D341Med (cell line): ENCODE measurements around the gene GFRA4.

Experiments used
- DNase-seq: peaks from one replicate; pipeline ENCODE4 v3.0.0; 2012; ENCODE audit warnings: low spot score

GFRA4 gene

GRCh38 chr20:3694864-3695263, 31.7 kb upstream of the GFRA4 start:
- no peak for DNase-seq

DNA sequence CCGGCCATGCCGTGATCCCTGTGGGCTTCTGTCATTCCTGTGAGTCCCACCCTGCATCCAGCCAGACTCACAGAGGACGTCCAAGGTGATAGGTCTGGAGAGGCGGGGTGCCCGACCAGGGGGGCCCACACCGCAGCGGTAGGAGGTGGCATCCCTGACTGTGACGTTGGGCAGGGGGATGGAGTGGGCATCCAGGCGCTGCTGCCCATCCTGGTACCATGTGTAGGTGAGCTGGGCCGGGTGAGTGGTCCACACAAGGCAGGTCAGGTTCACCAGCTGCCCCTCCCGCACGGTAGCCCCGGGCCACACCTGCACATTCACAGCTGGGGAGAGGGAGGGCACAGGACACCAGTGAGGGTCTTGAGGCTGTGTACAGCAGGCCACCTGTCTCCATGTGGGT, 30.2 kb upstream of the GFRA4 start:
- no peak for DNase-seq

- DNase-seq = no peak
These were observed 29.6 kb upstream of the GFRA4 start for GRCh38 chr20:3692706-3693294.

GRCh38 chr20:3691897-3692296, 28.7 kb upstream of the GFRA4 start:
- no peak for DNase-seq

- no peak for DNase-seq
These were observed 28.1 kb upstream of the GFRA4 start for GRCh38 chr20:3691306-3691705.

GRCh38 chr20:3690413-3690812, 27.2 kb upstream of the GFRA4 start:
- DNase-seq = no peak

- no peak for DNase-seq
These were observed 26.8 kb upstream of the GFRA4 start for GRCh38 chr20:3689978-3690377.

DNA sequence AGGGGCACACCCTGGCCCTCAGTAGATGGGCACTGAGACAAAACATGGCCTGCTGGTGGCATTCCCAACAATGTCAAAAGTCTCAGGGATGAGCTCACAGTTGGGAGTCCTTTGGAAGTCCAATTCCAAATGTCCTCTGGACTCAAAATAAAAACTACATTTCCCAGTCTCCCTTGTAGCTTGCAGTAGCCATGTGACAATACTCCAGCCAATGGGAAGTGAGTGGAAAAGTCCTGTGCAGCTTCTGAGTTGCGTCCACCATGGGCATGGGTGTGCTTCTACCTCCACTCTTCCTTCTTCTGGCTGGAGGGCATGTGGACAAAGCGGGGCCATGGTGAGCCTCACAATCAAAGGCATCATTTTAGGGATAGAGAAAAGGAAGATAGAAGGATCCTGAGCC, 24.5 kb upstream of the GFRA4 start:
- no peak for DNase-seq

GRCh38 chr20:3686867-3687321, 23.7 kb upstream of the GFRA4 start:
- no peak for DNase-seq

DNA sequence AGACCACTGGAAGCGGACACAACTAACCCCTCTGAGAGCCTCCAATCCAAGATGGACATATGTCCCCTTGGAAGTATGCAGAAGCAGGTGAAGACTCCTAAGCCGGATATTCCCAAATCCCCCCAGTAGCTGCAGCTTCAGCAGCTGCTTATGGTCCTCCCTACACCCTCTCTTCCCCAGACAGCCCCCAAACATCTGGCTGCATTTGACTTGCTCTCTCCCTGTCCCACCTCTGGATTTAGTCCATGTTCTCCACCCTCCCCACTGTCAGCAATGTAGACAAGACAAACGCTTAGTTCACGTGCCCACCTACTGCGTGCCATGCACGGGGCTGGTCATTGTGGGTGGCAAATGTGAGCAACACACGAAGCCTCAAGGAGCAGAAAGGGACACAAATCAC, 23.2 kb upstream of the GFRA4 start:
- DNase-seq = no peak

- no peak for DNase-seq
These were observed 22.1 kb upstream of the GFRA4 start for GRCh38 chr20:3685341-3685740.

GRCh38 chr20:3681931-3682781, 19.0 kb upstream of the GFRA4 start, which contains the start of gene ADAM33:
Gene ADAM33 (minus strand): TSS chr20:3682010. CDS start chr20:3682004, 6 bp downstream.
- no peak for DNase-seq

GRCh38 chr20:3681352-3681930, 18.2 kb upstream of the GFRA4 start:
- no peak for DNase-seq

DNA sequence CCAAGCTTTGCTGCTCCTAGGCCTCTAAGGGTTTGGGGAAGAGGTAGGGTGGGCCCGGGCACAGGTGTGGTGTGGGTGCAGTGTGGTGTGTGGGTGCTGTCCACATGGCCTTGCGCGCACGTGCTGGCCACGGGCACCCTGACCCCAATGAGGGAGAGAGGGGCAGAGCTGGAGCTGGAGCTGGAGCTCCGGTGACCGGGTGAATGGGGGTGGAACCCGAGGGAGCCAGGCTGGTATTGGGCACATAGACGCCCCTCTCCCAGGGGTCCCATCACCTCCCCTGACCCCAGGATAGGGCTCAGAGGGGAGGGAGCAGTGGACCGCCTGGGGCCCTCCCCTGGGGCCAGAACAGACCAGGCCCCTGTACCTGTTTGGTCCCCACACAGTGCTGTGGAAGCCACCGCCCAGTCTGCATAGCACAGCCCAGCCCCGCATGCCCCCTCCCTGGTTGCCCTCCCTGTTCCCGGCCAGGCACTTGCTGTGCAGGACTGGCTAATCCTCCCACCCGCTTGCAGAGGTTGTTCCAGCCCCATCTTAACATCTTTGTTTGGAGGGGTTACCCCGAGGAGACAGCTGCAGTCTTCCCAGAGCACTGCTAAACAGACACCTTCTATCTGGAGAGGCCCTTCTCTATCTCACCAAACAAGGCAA, 17.6 kb upstream of the GFRA4 start:
- DNase-seq = no peak

DNA sequence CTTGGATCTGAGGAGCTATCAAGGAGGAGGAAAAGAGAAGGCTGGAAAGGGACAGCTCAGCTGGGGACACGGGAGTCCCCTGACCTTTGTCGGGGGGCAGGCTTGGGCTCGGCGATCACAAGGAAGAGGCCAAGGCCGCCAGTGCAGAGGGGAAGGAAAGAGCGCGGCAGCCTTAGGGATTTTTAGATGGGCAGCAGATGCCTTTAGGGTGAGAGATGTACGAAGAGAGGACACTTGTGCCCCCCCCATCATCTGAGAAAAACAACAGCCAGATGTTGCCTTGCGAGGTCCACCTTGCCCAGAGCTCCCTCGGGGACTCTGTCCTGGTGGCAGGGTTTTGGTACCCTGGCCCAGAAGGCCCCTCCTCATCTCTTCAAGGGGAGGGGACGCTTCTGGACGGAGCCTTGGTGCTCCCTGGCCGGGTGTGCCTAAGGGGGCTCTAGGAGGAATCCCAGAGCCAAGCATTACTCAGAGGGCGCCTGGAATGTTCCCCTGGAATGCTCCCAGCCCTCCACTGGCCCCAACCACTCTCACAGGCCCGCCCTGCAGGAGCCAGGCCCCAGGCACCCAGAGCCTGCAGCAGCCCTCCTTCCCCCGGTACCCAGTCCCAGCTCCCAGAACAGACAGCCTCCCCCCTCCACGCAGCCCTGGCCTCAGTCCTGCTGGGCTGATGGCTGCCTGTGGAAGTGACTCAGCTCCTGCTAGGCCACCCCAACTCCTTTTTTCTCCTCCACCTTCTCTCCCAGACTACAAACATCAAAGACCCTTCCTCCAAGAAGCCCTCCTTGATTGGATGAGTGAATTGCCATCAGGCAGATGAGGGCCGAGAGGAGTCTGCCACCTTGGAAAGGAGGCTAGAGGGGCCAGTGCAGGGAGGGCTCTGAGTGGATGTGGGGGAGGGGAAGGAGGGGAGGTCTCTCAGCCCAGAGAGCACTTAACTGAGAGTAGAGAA, 16.8 kb upstream of the GFRA4 start:
- no peak for DNase-seq

DNA sequence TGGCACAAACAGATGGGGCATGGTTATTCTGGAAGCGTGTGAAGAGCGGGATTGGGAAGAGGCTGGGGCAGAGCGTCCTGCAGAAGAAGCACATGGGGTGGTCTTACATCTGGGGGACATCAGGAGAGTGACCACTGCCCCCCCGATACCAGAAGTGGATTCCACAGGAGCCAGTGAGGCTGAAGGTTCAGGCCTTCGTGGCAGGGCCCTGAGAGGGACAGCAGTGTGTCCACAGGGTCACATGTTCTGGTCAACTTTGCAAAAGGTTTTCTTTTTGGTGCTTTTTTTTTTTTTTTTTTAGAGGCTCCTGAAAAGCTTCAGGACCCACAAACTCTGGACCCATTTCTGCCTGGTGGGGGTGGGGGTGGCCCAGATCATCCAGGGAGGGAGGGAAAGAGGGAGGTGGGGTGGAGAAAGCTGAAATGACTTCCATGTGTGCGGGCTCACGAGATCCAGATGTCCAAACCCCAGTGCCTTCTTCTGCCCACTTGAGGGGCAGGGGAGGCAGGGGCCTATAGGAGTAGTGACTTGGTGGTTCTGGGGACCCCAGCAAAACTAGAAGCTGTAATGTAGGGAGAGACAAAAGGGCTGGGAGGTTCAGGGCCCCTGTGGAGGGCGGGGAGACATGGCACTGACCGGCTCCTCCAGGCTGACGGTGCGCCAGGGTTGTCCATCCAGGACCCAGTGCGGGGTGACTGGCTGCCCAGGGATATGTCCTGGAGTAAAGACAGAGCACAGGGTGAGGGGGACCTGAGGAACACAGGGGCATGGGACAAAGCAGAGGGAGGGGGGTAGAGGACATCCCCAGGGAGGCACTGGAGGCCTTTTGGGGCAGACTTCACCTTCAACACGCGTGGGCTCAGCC, 15.9 kb upstream of the GFRA4 start:
- no peak for DNase-seq

- no peak for DNase-seq
These were observed 15.0 kb upstream of the GFRA4 start for GRCh38 chr20:3678198-3678597.

DNA sequence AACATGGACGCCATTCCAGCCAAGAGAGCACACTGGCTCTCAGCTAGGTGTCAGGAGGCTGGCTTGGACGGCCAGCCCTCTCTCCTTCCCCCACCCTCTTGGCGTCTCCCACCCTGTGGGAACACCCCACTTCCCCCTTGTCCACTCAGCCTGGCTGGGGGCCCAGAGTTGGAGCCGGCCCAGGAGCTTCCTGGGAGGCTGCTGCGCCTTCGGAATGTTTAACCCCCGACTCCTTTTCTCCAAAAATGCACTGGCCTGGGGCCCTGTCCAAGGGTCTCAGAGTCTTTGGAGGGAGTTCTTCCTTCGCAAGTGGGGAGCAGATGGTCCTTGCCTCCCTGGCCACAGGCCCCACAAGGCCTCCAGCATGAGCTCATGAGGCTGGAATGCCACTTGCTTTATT, 14.5 kb upstream of the GFRA4 start:
- no peak for DNase-seq

GRCh38 chr20:3674995-3675900, 12.0 kb upstream of the GFRA4 start:
- DNase-seq = no peak

DNA sequence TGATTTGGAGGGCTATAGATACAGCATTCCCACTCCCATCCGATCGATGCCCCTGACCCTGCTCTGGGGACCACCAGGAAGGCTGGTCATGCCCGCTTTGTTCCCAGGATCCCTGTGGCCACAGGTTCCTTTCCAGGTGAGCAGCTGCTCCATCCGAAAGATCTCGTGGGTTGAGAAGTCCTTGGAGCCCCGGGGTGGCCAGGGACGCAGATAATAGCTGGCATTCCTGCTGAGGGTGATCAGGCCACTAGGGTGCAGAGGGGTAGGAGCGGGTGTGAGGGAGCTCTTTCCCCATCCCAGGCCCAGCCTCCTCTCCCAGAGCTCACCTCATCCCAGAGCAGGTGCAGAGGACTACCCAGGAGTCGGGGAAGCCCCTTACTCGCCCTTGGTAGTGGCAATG, 11.2 kb upstream of the GFRA4 start:
- no peak for DNase-seq
